ENCODE measurements around the gene IGFBP5.

Gene IGFBP5

GRCh38 chr2:216644842-216645635 lies 50.3 kb downstream of the IGFBP5 start:
- DNase-seq (ENCODE audit: low spot score), result no peak

GRCh38 chr2:216643986-216644659 lies 51.2 kb downstream of the IGFBP5 start:
- DNase-seq (ENCODE audit: low spot score), result peak; percentile 77

- no peak for DNase-seq (ENCODE audit: low spot score)
Observed at GRCh38 chr2:216637472-216637871, 57.9 kb downstream of the IGFBP5 start.

GRCh38 chr2:216636551-216637450 lies 58.5 kb downstream of the IGFBP5 start:
- no peak for DNase-seq (ENCODE audit: low spot score)

DNA sequence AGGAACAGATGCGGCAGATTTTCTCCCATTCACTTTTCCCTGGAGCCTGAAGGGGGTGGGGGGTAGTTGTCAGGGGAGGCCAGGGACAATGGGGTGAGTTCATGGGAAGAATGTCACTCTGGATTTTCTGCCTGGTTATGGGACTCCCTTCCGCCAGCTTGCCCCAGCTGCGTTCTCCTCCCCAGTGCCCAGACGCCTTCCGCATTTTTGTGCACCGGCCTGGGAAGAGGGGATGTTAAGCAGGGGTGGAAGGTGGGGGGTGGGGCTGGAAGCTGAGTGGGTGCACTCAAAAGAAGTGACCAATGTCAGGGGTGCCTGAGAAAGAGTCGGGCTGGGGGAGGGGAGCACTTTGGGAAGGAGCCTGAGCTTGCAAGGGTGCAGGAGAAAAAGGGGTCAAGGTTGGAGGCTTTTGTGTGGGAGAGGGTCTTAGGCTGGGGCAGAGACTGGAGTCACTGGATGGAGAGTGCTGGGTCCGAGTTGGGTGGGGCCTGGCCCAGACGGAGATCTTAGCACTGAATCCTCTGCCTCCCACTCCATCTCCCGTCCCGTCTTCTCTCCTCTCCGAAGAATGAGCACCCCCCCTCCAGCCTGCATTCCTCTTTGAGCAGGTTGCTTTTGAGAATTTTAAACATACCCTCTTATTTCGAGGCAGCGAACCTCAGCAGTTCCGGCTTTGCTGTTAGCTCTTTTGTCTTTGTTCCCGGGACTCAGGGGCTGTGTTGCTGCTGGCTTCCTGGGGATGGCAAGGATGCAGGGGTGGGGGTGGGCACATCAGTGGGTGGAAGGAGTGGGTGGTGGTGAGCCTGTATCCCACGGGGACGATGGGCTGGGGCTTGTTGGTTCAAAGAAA lies 59.4 kb downstream of the IGFBP5 start:
- no peak for DNase-seq (ENCODE audit: low spot score)

GRCh38 chr2:216635171-216635570 lies 60.2 kb downstream of the IGFBP5 start:
- no peak for DNase-seq (ENCODE audit: low spot score)

DNA sequence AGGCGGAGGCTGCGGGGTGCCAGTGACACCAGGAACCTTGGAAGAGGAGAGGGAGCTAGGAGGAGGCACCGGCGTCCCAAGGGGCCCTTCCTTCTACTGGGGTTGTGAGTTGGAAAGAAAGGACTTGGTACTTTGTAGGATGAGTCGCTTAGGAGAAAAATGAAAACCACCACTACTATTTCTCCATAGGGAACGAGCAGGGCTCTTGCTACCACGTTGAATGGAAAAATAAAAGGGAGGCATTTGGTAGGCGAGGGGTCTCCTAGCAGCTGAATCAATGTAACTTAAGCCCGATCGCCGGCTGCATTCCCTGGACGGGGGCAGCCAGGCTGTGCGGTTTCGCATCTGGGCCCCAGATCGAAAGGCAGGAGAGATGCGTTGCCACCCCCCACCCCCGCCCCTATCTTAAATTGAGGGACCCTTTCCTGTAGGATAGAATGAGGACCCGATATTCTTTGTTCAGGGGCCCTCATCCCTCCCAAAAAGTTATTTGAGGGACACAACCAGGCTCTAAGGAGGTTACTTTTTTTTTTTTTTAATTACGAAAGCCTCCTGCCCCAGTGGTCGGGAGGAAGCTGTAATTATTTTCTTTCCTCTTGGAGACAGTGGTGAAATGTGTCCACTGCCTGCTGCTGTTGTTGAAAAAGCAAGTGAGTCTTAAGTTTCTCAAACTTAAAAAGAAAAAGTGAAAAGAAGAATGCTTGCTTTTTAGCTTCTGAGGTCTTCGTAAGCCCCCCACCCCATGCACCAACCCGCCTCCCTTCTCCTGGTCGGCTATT lies 60.8 kb downstream of the IGFBP5 start:
- no peak for DNase-seq (ENCODE audit: low spot score)

- DNase-seq (ENCODE audit: low spot score), result peak; percentile 76
Observed at GRCh38 chr2:216633616-216634369, 61.6 kb downstream of the IGFBP5 start.

DNA sequence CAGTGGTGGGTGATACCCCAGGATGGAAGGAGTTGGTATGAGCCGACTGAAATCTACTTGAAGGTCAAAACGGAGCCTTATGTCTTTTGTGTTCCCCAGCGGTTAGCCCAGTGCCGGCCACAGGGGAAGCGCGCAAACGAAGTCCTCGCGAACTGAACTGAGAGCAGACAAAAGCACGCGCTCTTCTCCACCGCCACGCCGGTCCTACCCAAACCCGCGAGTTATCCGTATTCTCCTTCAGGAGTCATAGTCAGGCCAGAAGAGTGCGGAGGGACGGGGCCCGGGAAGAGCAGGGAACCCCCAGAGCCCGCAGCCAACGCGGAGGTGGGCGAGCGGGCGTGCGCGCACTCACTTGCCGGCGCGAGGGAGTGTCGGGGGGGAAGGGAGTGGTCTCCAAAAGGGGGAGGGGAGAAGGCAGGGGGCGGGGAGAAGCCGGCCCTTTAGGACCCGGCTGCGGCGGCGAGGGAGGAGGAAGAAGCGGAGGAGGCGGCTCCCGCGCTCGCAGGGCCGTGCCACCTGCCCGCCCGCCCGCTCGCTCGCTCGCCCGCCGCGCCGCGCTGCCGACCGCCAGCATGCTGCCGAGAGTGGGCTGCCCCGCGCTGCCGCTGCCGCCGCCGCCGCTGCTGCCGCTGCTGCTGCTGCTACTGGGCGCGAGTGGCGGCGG lies 62.3 kb downstream of the IGFBP5 start, which contains the start of gene IGFBP2:
Gene IGFBP2, plus strand, starts transcription at position 469 of the 664 bp plus-strand sequence. Its CDS starts 104 bp downstream, at position 573.
- peak; percentile 86 for DNase-seq (ENCODE audit: low spot score)

GRCh38 chr2:216632346-216632951 lies 62.9 kb downstream of the IGFBP5 start:
- DNase-seq (ENCODE audit: low spot score), result no peak

DNA sequence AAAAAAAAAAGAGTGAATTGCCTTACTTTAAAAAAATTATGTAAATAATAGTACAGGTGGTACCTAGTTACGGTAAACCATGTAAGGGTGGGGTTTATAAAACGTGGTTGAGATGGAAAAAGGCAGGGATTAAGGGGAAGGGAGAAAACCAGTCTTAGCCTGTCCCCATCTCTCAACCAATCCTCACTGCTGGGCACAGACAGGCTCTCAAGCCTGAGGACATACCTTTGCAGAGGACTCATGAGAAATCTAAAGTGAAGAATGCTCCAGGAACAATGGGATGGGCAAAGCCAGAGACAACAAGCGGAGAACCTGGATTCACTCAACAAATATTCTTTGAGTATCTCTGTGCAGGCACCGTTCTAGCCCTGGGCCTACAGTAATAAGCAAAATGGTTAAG lies 65.6 kb downstream of the IGFBP5 start:
- DNase-seq (ENCODE audit: low spot score), result no peak

GRCh38 chr2:216626875-216627245 lies 68.5 kb downstream of the IGFBP5 start:
- no peak for DNase-seq (ENCODE audit: low spot score)

DNA sequence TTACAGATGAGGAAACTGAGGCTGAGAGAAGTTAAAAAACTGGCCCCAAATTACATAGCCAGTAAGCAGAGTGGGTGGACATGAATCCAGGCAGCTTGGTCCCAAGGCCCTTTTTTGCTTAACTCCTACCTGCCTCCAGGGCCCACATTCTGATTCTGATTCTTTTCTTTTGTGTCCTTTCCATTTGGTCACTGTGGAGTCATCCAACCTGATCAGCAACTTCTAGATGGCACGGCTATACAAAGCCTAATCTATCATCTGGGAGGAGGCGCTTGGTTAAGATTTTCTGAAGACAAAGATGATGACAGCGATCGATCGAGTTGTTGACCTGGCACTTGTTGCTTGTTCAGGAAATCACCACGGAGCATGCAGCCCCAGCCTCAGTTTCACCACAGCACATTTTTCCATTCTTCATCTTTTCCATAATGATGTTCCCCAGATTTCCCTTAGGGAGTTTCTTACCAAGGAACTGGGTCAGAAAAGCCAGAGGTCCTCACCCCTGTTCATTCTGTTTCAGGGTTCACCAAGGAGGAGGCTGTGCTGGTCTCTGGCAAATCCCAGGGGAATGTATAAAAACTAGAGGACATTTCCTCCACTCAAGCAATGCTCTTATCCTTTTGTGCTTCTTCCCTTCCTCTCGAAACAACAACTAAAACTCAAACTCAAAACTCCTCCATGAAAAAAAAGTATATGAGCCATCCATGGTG lies 69.0 kb downstream of the IGFBP5 start:
- no peak for DNase-seq (ENCODE audit: low spot score)

- no peak for DNase-seq (ENCODE audit: low spot score)
Observed at GRCh38 chr2:216624251-216624650, 71.1 kb downstream of the IGFBP5 start.

DNA sequence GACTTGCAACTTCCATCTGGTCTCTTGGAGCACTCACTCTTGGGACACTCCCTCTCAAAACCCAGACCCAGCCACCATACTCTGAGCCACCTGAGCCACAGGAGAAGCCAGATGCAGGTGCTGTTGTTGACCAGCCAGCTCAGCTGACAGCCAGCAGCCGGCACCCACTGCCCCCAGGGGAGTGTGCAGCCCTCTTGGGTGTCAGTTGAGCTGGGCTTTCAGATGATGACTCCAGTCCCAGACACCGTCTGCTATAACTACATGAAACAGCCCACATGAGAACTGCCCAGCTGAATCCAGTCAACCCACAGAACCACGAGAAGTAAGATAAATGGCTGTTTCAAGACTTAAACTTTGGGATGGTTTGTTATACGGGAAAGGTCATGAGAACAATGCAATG lies 72.8 kb downstream of the IGFBP5 start:
- DNase-seq (ENCODE audit: low spot score), result no peak

Measured in left forelimb (tissue), 1 donor.